GM12892 (cell line): ENCODE results near the gene USP34.
"Not testable (repeated sequence)": the region's sequence is repeated elsewhere in the genome, so short reads cannot be mapped to it uniquely, and the experiment has no call there.

ENCODE experiments used
- DNase-seq: peaks from one replicate; pipeline ENCODE4 v3.0.0; 2011; ENCODE audit not compliant: insufficient read length
- FAIRE-seq: peaks from 2 replicates; lab custom pipeline; 2011; peaks lifted over from hg19 to GRCh38; lab: Jason Lieb, UNC
- POLR2A ChIP-seq: IDR thresholded peaks from 2 replicates; pipeline ENCODE4 v1.6.1; 2011; ENCODE audit warnings: low read depth, low read length, control low read depth
- POLR2AphosphoS5 ChIP-seq: IDR thresholded peaks from 2 replicates; pipeline ENCODE4 v1.6.1; 2011; ENCODE audit warnings: low read depth, low read length, control low read depth
- TAF1 ChIP-seq: IDR thresholded peaks from 2 replicates; pipeline ENCODE4 v1.6.1; 2011; ENCODE audit warnings: low read depth, mild to moderate bottlenecking, control low read depth, low read length, borderline replicate concordance

USP34 gene

DNA sequence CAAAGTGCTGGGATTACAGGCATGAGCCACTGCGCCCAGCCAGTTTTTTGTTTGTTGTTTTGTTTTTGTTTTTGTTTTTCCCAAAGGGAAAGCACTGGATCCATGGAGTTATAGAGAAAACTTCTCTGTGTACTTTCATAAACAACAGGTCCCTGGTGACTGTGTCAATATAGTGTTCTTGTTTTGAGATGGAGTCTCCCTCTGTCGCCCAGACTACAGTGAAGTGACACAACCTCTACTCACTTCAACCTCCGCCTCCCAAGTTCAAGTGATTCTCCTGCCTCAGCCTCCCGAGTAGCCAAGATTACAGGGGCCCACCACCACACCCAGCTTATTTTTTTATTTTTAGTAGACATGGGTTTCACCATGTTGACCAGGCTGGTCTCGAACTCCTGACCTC, 16.5 kb downstream of the USP34 start:
- DNase-seq = no peak
- no peak for FAIRE-seq
- TF ChIP-seq TAF1 = no peak
- TF ChIP-seq POLR2A = no peak
- no peak for TF ChIP-seq POLR2AphosphoS5

DNA sequence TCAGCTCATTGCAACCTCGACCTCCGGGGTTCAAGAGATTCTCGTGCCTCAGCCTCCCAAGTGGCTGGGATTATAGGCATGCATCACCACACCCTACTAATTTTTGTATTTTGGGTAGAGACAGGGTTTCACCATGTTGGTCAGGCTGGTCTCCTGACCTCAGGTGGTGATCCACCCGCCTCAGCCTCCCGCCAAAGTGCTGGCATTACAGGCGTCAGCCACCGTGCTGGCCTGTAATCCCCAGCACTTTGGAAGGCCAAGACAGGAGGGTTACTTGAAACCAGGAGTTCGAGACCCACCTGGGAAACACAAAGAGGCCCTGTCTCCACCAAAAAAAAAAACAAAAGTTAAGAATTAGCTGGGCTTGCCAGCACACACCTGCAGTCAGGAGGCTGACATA, 18.5 kb downstream of the USP34 start:
- no peak for DNase-seq
- no peak for FAIRE-seq
- TF ChIP-seq POLR2AphosphoS5 = no peak
- TF ChIP-seq TAF1 = no peak
- TF ChIP-seq POLR2A = no peak

DNA sequence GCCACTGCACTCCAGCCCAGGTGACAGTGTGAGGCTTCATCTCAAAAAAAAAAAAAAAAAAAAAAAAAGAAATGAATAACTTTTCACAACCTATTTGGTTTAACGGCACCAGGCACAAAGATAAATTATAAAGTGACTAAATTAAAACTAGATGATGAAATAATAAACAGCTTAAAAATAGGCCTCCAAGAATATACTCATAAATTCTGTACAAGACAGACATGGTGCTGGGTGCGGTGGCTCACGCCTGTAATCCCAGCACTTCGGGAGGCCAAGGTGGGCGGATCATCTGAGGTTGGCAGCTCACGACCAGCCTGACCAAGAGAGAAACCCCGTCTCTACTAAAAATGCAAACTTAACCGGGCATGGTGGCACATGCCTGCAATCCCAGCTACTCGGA, 19.7 kb downstream of the USP34 start:
- TF ChIP-seq POLR2AphosphoS5 (no peak), TAF1 (no peak), POLR2A (no peak)
- DNase-seq (no peak), FAIRE-seq (no peak)

DNA sequence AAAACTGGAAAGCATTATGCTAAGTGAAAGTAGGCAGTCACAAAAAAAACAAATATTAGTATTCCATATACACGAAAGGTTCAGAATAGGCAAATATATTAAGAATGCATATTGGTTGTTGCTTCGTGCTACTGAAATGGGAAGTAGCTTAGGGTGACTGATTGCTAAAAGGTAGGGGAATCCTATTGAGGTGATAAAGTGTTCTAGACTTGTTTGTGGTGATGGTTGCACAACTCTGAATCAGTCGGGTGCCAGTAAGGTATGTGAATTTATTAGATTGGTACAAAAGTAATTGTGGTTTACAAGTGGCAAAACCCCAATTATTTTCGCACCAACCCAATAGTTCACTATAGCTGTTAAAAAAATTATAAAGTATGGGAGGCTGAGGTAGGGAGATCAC, 20.7 kb downstream of the USP34 start:
- TF ChIP-seq POLR2AphosphoS5 (no peak), POLR2A (no peak), TAF1 (no peak)
- no peak for DNase-seq
- no peak for FAIRE-seq

DNA sequence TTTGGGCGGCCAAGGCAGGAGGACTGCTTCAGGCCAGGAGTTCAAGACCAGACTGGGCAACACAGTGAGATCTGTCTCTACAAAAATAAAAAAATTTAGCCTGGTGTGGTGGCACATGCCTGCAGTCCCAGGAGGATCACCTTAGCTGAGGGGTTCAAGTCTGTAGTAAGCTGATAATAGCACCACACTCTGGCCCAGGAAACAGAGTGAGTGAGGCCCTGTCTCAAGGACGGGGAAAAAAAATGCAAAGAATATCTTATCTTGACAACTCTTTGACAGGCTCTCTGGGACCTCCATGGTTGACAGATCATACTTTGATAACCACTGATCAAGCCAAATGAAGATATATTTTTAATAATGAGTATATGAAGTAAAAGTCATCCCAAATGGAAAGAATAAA, 22.7 kb downstream of the USP34 start:
- FAIRE-seq (no peak), DNase-seq (no peak)
- TF ChIP-seq POLR2A (no peak), POLR2AphosphoS5 (no peak), TAF1 (no peak)

DNA sequence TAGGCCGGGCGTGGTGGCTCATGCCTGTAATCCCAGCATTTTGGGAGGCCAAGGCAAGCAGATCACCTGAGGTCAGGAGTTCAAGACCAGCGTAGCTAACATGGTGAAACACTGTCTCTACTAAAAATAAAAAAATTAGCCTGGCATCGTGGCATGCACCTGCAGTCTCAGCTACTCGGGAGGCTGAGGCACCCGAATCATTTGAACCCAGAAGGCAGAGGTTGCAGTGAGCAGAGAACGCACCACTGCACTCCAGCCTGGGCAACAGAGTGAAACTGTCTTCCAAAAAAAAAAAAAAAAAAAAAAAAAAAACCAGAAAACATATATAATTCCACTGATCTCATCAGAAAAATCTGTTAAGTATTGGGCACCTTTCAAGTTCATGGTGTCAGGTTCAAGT, 23.9 kb downstream of the USP34 start:
- not testable (repeated sequence) for FAIRE-seq, DNase-seq

DNA sequence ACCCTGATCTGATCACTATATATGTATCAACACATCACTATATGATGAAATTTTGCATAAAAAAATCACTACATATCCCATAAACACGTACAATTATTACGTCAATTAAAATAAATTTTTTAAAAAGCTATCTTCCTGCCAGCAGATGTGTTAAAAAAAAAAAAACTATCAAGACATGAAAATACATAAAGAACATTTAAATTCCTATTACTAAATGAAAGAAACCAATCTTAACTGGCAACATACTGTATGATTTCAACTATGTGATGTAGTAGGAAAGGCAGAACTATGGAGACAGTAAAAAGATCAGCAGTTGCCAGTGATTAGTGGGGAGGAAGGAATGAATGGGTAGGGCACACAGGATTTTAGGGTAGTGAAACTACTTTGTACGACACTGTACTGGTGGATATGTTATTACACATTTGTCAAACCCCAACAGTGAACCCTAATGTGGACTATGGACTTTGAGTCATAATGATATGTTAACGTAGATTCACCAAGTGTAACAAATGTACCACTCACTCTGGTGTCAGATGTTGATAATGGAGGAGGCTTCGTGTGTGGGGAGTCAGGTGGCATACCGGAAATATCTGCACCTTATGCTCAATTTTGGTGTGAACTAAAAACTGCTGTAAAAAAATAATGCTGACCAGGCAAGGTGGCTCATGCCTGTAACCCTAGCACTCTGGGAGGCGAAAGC, 27.4 kb downstream of the USP34 start:
- FAIRE-seq = peak; percentile 92
- no peak for DNase-seq
- no peak for TF ChIP-seq POLR2A
- TF ChIP-seq POLR2AphosphoS5 = no peak
- no peak for TF ChIP-seq TAF1

DNA sequence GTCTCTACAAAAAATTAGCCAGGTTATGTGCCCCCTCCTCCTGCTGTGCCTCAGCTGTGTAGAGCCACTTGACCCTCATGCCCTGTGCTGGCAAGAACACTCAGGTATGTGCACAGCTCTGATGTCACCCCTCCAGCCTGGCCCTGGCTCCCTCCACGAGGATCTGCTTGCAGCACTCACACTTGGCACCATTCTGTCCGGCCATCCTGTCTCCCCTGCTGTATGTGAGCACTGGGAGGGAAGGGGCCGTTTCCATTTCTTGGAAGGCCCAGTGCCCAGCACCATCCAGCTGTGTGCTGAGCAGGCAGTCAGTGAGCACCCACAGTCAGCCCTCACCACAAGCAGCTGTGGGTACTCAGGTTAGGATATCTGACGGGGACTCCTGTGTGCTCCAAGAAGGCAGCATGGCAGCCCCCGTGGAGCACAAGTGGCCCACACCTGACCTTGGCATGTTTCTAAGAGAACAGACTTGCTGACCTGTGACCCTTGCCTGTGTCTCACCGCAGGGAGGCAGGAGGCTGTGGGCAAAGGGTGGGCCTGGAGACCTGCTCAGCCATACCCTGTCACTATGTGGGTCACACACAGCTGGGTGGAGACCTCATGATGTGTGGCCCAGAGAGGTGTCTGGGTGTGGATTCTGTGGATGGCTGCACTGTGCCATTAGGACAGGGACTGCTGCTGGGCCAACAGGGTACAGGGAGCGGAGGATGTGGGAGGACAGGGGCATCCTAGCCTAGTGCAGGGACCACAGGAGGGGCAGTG, 31.5 kb downstream of the USP34 start:
- TF ChIP-seq TAF1 = no peak
- TF ChIP-seq POLR2AphosphoS5 = no peak
- no peak for TF ChIP-seq POLR2A
- FAIRE-seq = no peak
- DNase-seq = no peak

DNA sequence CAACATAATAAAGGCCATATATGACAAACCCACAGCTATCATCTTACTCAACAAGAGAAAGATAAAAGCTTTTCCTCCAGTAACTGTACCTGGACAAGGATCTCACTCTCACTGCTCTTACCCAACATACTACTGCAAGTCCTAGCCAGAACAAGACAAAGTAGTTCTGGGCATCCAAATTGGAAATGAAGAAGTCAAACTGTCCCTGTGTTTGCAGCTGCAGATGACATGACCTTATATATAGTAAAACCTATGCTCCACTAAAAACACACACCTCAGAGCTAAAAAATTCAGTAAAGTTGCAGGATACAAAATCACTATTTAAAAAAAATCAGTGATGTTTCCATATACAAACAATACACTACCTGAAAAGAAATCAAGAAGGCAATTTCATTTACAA, 32.2 kb downstream of the USP34 start:
- DNase-seq (no peak), FAIRE-seq (no peak)
- no peak for TF ChIP-seq POLR2AphosphoS5
- TF ChIP-seq POLR2A = no peak
- TF ChIP-seq TAF1 = no peak

DNA sequence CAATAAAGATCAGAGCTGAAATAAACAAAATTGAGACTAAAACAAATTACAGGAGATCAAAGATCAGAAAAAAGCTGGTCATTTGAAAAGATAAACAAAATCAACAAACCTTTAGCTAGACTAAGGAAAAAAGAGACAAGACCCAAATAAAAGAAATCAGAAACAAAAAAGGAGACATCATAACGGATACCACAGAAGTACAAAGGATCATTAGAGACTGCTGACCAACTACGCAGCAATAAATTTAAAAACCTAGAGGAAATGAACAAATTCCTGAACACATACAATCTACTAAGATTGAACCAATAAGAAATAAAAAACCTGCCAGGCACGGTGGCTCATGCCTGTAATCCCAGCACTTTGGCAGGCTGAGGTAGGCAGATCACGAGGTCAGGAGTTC, 33.7 kb downstream of the USP34 start:
- no peak for FAIRE-seq
- no peak for TF ChIP-seq POLR2AphosphoS5
- no peak for TF ChIP-seq POLR2A
- TF ChIP-seq TAF1 = no peak
- DNase-seq = no peak

DNA sequence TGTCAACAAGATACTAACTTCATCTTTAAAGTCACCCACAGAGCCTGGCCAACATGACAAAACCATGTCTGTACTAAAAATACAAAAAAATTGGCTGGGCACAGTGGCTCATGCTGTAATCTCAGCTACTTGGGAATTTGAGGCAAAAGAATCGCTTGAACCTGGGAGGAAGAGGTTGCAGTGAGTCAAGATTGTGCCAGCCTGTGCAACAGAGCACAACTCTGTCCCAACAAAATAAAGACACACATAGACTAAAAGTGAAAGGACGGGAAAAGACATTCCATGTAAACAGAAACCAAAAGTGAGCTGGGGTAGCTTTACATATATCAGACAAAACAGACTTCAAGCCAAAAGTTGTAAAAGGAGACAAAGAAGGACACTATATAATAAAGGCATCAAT, 34.8 kb downstream of the USP34 start:
- TF ChIP-seq POLR2AphosphoS5 (no peak), POLR2A (no peak), TAF1 (no peak)
- FAIRE-seq (no peak), DNase-seq (no peak)

DNA sequence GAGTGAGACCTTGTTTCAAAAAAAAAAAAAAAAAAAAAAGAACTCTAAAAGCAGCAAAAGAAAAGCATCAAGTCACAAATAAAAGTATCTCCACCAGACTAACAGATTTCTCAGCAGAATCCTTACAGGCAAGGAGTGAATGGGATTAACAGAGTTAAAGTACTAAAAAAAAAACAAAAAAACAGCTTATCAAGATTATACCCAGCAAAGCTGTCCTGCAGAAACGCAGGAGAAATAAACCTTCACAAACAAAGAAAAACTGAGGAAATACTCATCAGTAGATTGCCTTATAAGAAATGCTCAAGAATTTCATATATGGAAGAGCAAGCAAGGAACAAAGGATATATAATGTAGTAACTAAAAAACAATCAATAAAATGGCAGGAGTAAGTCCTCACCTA, 35.6 kb downstream of the USP34 start:
- DNase-seq (no peak), FAIRE-seq (no peak)
- TF ChIP-seq POLR2A = no peak
- TF ChIP-seq POLR2AphosphoS5 = no peak
- no peak for TF ChIP-seq TAF1

DNA sequence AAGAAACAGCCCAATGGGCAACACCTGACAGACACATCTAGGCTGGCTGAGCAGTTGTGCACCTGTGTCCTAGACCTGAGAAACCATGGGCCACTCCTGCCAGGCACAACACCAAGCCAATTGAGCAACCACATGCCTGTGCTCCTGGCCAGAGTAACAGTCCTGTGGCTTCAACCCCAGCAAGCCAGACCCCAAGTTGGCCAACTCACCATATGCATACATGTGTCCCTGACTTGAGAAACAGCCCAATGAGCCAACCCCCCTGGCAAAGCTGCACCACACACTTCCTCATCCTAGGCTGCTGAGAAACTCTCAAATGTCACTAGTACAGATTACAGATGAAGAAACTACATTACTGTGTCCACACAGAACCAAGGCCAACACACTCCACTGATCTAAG, 36.6 kb downstream of the USP34 start:
- no peak for DNase-seq
- TF ChIP-seq POLR2A (no peak), TAF1 (no peak), POLR2AphosphoS5 (no peak)
- FAIRE-seq = no peak

DNA sequence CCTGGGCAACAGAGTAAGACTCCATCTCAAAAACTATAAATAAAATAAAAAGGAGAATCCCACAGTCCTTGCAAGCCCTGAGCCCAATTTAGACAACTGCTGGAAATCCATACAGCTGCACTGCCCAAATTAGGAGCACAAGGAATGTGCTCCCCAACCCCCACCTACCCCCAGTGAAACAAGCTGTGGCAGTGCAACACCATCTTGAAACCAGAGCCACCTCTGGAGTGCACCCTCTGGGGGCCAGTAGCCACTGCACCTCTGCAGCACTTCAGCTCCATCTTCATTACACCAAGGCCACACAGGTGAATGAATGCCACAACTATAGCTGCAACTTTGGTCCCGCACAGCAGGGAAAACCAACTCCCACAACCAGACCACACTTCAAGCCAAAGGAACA, 37.3 kb downstream of the USP34 start:
- DNase-seq (no peak), FAIRE-seq (no peak)
- TF ChIP-seq POLR2AphosphoS5 (no peak), POLR2A (no peak), TAF1 (no peak)
